NCI-H1436 treated with DMSO at 0.1 percent for 48 hours (cell line): Measurements from ENCODE around the gene GCKR.

Experiments
- DNase-seq: peaks from one replicate; lab custom pipeline; 2025; lab: John Stamatoyannopoulos, UW

The GCKR gene, protein sequence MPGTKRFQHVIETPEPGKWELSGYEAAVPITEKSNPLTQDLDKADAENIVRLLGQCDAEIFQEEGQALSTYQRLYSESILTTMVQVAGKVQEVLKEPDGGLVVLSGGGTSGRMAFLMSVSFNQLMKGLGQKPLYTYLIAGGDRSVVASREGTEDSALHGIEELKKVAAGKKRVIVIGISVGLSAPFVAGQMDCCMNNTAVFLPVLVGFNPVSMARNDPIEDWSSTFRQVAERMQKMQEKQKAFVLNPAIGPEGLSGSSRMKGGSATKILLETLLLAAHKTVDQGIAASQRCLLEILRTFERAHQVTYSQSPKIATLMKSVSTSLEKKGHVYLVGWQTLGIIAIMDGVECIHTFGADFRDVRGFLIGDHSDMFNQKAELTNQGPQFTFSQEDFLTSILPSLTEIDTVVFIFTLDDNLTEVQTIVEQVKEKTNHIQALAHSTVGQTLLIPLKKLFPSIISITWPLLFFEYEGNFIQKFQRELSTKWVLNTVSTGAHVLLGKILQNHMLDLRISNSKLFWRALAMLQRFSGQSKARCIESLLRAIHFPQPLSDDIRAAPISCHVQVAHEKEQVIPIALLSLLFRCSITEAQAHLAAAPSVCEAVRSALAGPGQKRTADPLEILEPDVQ

DNA sequence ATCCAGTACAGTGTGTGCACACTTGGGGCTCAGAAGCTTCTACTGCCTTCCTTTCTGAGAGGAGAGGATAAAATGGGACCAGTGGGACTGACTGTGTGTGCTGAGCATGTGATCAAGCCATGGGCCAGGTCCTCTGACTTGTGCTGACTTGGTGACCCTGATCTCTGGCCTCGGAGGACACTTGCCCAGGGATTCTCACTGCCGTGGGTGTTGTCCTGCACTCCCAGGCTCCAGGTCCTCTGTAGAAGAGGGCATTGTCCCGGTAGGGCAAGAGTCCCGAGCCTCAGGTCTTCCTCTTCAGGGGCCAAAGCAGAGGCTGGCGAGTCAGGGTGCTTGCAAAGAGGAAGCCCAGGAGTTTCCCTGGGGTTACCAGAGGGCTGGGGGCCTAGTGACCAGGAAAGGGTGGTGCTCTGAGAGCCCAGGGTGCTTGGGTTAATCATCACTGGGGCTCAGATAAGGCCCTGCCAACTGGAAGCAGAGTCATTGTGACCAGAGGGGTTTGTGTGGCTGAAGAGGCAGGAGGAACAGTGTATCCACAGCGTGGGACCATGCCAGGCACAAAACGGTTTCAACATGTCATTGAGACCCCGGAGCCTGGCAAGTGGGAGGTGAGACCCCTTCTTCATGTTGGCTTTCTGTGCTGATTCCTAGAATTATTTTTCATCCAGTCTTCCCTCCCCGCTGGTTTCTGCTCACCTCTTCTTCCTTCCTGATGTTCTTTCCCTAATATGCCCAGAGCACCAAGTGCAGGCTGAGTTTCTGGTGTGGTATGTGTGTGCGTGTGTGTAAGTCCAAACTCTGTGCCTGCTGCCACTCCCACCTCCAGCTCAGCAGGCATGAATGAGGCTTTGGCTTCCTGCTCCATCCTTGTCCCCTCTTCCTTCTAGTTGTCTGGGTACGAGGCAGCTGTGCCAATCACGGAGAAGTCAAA is at the start of gene GCKR:
GCKR (plus strand) TSS at position 483 of the 931 bp plus-strand sequence; CDS start at position 549, 66 bp downstream.
- DNase-seq, result no peak

DNA sequence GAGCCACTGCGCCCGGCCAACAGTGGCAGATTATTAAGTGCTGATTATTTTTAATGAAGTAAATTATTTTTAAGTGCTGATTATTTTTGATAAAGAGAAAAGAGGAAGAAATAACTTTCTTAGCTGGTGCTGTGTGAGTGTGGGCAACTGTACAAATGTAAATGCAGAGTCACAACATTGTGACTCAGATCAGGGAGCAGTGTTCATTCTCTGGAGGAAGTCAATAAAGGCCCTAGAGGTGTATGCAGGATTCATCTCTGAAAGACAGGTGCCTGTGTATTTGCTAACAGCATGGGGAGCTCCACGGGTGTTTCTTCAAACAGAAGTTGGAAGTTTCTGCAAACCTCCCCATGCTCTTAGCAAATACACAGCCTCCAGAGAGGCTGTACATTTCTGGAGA is 48.3 kb upstream of the GCKR start:
- DNase-seq, result no peak

DNA sequence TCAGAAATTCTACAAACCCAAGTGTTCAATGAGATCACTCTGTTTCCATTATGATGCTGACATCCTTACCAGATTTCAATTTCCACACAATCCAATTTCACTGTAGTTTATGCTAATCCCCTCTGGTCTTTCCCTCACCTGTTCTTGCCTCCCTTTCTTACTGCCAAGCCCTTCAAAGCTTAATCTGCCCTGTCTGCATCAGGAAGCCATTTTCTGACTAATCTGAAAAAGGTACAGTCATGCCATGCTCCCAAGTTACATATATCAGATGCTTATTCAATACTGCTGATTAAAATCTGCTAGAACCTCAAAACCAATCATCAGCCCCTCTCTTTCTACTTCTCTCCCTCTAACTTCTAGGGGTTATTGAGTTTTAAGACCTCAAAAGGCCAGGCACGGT is 45.5 kb upstream of the GCKR start:
- no peak for DNase-seq

DNA sequence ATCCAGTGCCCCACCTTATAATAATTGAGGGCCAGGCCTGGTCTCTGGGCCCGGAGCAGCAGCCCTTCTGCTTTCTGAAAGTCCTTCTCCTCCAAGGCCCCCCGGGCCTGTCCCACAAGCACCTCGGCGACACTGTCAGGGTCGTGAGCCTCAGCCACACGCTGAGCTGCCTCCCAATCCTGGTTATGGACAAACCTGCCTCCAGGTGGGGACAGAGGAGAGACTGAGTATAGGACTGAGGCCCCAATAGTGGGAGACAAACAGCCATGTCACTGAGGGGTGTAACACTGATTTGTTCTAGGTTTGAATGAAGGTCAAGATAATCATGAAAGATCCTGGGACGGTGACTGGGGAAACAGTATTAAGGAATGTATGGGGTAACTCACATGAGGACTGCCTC is 42.7 kb upstream of the GCKR start:
- DNase-seq, result no peak

DNA sequence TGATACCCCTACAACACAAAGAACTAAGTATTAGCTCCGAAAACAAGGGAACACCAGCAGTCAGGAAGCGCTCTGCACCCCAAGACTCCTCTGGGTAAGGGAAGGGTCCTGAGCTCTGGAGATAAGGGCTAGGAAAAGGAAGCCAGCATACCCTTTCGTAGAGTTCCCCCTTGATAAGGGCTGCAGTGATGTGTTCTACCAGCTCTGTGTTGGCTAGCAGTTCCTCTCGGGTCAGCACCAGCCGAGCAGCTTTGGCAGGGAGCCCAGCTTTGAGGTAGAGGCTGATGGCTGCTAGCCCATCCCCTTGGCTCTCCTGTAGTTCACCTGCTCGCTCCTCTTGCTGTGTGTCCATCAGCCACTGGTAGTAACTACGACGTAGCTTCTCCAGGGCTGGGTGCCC is 35.5 kb upstream of the GCKR start:
- no peak for DNase-seq

DNA sequence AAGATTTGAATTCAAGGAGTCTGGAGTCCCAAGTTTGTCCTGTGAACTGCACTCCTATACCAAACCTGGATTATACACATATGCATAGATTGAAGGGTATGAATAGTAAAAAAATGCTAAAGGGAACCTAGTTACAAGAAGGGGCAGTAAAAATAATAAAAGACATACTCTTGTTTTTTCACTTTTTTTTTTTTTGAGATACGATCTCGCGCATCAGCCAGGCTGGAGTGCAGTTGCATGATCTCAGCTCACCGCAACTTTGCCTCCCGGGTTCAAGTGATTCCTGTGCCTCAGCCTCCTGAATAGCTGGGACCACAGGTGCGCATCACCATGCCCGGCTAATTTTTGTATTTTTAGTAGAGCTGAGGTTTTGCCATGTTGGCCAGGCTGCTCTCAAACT is 32.2 kb upstream of the GCKR start:
- DNase-seq, result no peak

DNA sequence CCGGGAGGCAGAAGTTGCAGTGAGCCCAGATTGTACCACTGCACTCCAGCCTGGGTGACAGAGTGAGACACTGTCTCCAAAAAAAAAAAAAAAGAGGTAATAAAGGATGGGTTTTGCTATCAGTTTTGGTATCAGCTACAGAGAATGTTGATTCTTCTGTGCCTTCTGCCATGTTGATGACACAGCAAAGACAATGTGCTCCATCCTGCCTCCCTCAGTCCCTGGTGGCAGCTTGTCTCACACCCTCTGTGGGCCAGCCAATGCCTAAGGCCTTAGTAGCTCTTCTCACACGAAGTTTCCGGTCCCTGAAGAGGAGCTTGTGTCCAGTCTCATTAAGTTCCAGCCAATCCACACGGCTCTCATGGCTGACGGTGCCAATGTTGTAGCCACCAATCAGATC is 24.7 kb upstream of the GCKR start:
- no peak for DNase-seq

DNA sequence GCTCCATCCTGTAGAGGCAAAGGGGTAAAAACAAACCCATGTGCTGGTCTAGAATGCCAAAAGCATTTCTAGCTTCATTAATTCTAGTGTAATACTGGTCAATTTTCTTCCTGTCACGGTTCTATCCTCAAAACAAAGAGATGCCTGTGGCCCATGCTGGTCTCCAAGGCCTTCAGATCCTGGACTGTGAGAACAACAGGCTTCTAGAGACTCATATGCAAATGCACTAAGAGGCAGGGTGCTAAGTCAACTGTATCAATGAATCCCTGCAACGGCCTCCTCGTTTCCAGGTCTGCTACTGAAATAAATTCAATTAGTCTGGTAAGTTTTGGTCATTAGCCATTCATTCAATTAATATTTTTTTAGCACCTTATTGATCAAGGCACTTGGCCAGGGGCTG is 11.1 kb upstream of the GCKR start:
- DNase-seq, result no peak

DNA sequence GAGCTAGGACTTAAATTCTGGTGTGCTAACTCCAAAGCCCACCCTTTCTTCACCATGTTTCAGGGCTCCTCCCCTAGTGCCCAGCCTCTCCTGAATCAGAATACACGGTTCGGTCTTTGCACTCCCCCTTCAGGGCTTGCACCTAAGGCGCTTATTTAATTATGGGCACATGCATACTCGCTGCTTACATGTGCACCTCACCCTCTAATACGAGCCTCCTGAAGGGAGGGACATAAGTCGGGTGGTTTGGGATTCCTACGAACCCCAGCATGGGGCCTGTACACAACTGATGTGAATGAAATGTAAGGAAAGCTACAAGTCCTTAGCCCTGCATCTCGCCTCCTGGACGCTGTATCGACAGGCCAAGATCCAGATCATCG is 7.5 kb upstream of the GCKR start:
- DNase-seq, result no peak

DNA sequence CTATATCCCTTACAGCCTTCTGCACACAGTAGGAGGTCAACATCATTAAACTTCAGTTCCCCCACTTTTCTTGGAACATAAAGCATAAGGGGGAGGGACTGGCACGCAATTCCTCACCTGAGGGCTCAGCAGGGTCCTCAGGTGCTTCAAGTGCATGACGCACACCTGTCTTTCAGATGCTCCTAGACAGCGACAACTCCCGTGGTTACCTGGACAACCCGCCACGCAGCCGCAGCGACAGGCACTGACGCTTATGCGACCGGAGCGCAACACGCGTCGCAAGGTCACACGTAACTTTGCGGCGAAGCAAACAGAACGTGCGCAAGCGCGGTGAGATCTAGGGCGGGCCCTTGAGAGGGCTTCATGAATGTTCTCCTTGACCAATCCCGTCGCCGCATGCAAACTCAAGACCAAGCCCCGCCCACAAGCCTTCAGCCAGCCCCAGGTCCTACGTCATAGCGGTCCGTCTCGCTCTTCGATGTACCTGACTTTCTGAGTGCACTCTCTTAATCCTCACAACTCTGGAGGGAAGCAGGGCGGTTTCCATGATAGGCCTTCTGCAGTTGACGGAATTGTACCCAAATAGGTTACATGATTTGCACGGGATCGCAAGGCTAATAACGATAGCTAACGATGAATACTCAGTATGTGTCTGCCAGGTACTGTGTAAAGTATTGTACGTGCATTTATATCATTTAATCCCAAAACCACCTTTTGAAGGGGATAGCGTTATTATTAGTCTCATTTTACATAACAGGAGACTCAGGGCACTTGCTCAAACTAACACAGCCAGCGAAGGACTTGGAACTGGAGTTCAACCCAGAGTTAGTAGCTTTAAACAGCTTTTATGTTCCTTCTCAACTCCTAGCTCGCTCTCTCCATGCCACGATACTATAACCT is 6.9 kb upstream of the GCKR start, which contains the start of gene IFT172:
IFT172 (minus strand) TSS at position 246 of the 900 bp plus-strand sequence; CDS start at position 156, 90 bp downstream.
- DNase-seq, result peak; percentile 97

DNA sequence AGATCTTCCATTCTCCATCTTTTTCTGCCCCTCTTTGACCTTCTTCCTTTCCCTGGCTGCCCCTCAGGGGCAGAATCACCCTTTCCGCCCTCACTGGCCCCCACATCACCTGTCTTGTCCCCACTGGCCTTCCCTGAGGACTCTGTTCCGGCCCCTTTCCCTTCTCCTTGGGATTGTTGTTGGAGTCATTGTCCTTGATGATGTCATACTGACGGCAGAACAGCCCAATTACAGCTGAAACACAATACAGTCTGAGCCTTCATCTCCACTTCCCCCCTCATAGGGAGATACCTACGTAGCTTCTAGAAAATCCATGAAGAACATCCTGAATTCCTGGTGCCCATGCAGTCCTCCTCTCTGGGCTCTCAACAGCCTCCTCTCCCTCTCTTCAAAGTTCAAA is 4.1 kb upstream of the GCKR start:
- DNase-seq, result no peak

DNA sequence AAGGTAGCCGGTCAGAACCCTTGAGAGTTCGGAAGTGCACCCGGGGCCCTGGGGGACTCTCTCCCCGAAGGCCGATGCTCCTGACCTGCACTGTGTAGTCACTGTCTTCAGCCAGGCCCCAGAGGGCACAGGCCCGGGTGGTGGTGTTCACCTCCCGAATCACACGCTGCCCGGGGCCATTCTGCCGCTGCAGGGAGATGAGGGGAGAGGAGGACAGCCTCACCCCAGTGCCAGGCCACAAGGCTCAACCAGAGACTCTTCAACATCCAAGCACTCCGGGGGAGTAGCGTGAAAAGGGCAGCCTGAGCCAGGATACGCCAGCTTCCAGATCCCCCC is 2.7 kb upstream of the GCKR start:
- no peak for DNase-seq

DNA sequence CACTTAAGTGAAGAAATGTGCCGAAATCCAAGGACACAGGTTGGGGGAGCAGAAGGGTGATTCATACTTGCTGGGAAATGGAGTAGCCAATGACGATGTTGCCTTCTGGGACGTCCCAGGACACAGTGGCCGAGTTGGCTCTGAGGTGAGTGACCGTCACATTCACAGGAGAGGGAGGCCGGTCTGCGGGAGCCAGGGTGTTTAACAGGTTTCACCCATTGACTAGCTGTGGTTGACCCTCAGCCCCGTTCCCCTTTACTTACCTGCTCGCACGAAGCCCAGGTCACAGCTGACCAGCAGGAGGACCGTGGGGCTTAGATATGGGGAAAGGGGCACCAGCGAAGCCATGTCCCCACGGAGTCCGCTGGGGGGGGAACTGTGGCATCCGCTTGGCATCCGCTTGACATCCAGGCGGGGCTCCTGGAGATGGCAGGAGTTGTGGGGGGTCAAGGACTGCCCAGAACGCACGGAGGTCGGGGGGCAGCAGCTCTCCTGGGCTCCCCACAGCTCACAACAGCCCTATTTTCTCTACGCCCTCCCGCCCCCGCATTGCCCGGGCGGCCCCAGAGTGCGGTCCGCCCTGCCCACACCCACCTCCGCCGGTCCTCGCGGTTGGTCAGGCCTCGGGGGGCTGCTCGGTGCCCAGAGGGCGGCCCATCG is 2.2 kb upstream of the GCKR start:
- no peak for DNase-seq

DNA sequence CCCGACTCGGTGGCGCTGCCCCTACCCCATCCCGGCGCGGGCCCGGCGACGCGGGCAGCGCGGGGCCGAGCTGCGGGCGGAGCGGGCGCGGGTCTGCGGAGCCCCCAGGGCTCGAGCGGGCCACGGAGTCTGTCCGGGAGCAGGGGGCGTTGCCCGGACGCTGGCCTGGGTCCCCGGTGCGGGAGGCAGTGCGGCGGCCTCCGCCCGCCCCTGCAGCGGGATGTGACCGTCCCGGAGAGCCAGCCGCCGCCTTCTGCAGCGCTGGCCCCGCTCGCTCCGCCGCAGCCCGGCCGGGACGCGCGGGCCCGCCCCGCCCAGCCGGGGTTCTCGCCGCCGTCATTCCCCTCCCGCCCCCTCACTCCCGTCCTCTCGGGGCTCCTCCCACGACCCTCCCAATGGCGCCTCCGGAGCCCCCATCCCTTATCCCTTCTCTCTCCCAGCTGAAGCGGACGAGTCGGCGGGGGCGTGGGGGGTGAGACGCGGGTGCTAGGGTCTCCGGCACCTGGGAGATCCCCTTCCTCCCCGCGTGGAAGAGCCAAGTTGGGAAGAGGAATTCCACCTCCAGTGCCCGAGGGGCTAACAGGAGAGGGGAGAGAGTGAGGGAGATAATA is 1.6 kb upstream of the GCKR start, which contains the start of gene FNDC4:
FNDC4 (minus strand) TSS at position 257 of the 611 bp plus-strand sequence. CDS start 521 bp downstream, outside the sequence.
- no peak for DNase-seq

DNA sequence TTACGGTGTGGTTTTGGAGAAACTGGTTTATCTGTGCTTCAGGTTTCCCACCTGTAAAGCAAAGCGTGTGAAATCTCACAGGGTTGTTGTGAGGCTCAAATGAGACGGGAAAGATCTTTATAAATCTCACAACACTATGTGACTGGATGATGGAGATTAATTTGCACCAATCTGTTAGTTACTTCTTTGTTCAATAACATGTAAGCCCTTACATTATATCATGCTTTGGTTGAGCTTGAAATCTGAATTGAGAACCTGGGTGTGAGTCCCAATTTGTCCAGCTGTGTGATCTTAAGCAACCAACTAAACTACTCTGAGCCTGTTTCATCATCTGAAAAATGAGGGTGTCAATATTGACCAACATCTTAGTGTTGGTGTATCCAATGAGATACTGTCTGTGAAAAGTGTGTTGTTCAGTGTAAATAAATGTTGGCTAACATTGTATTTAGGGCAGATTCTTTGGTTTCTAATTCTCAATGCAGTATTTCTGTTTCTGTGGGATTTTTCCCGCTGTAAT is 741 bp upstream of the GCKR start:
- DNase-seq, result no peak

DNA sequence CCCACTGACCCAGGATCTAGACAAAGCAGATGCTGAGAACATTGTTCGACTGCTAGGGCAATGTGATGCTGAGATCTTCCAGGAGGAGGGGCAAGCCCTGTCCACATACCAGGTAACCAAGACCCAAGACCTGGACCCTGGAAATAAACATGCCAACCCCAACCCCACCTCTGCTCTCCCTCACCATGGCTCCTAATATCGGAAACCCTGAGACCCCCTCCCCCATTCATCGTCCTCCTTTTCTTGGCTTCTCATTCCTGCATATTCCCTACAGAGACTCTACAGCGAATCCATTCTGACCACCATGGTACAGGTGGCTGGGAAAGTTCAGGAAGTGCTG is 619 bp downstream of the GCKR start:
- DNase-seq, result no peak

DNA sequence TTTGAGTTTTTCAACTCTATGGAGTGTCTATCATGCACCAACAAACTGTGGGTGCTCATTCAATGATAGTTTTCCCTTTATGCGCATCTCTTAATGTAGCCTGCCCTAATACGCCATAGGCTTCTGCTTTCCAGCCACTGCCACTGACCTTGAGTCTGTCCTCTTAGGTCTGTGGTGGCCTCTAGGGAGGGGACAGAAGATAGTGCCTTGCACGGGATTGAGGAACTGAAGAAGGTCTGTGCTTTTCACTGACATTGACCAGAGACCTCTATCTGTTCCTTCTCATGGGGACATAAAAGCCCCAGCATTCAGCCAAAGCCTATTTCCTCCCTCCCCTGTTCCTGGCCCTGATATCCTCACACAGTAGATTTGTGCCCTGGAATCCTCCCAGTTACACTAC is 2.3 kb downstream of the GCKR start:
- DNase-seq, result no peak

DNA sequence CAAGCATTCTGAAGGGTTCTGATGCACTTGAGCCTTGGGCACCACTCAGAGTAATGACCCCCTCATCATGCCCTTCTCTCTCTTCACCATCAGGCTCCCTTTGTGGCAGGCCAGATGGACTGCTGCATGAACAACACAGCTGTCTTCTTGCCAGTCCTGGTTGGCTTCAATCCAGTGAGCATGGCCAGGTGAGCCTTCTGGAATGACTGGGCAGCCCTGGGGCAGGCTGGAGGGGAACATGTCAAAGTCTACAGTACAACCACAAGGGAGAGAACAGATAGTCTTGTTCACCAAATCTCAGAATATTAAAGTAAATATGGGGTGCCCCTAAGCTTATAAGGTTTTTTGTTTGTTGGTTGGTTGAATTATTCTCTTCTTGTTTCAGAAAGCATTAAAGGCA is 4.4 kb downstream of the GCKR start:
- DNase-seq, result no peak

DNA sequence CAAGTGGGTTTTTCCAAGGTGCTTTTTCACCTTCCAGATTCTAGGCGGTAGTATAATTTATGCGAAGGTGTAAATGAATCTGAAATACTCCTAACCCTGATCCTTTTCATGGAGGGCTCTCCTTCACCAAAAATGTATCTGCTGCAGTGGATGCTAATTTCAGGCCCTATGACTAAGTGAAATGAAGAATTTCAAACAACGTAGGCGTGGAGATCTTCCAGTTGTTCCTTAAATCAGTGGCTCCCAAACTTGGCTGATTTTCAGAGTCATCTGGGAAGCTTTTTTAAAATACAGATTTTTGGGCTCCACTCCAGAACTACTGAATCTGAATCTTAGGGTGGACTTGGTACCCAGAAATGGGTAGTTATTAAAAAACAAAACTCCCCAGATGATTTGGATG is 5.5 kb downstream of the GCKR start:
- no peak for DNase-seq

DNA sequence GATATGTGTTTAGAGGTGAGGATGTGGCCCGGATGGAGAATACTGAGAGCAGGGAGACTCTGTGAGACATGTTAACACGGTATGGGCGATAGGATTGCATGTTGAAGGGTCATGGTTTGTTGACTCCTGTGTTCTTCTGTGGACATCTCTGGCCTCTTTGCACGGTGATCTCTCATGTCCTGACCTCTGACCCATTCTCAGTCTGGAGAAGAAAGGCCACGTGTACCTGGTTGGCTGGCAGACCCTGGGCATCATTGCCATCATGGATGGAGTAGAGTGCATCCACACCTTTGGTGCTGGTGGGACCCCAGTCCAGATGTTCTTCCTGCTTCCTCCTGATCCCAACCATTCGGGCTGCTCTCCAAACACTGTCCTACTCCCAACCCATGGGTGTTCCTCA is 9.9 kb downstream of the GCKR start:
- DNase-seq, result no peak
